NCI-H524 treated with DMSO at 0.1 percent for 48 hours (cell line): ENCODE results near the gene RTN4RL1.
"Not testable (repeated sequence)": the region's sequence is repeated elsewhere in the genome, so short reads cannot be mapped to it uniquely, and the experiment has no call there.

Experiments
- DNase-seq: peaks from one replicate; lab custom pipeline; 2025; lab: John Stamatoyannopoulos, UW

The RTN4RL1 gene

DNA sequence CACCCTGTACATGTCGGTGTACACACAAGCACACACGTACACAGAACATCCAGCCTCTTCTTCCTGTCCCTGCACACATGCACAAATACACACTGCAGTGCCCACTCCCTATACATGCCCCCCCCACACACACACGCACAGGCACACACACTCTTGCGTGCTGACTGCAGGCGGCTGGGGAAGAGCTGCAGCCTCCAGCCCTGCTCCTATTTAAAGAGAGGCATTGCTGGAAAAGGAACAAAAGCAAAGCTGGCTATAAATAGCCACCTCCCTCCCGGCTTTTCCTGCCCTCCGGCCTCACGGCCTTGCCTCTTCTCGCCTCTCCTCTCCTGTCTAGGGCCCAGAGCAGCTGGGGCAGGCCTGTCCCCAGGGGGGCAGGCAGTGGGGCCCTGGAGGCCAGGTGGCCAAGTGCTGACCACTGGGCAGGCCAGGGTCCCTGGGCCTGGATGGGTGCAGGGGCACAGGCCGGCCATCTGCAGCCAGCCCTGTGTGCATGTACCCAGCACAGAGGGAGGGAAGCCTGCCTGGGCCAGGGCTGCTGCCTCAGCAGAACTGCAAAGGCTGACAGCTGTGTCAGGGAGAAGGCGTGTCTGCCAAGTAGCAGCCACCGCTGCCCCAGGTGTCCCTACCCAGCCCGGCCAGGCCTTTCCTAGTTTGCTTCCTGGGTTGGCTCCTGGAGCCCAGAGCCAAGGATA, 25.4 kb downstream of the RTN4RL1 start:
- DNase-seq: no peak

DNA sequence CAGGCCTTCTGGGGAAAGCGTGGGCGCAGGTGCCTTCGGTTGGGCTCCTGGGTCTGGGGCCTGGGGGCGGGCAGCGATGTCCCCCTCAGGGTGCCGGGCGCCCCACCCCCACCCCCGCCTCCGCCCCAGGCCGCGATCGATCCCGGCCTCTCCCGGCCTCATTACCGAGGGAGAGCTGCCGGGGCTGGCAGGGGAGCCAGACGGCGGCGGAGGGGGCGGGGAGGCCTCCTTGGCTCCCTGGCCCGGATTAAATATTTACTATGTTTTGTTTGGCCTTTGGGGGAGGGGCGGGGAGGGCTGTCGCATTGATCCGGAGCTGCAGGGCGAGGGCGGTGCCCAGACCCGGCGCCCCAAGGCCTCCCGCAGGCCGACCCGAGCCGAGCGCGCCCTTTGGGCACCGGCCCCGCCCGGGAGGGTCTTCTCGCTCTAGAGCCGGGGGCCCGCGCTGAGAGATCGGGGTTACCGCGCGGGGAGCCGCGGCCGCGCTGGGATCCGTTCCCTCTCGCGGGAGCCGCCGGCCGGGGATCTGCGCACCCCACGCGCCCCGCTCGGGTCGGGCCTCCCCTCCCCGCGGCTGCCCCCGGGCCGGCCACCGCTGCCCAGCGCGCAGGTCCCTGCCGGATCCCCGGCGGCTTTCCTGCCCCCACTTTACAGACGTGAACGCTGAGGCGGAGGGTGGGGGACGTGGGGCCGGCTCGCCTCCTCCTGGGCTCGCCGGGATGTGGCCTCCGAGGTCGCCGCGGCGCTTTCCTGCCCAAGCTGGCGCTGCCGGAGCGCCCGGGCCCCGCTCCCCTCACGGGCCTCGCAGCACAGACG, 27.0 kb downstream of the RTN4RL1 start:
- no peak for DNase-seq

DNA sequence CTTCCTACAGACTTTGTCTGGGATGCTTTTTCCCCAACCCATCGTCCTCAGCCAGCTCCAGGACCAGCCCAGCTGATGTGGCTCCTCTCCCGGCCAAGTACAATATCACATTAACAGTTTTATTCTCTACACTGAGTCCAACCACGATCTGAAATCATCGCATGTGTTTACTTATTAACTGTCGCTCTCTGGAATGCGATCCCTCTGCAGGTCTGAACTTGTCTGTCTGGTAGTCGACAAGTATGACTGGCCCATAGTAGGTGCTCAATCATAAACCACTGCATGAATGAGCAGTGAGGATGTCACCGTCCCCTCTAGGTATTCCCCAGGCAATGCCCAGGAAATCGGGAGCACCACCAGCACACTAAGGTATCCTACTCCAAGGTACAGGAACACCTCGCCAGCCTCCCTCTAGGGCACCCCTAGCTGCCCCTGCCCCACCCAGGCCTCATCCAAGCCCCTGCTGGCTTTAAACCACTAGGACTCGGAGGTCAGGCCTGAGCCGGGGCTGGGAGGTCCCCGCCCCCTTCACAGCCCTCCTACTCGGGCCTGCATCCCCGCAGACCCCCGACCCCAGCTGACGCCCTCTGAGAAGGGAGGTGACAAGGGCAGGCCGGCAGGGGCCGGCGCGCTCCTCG, 27.7 kb downstream of the RTN4RL1 start:
- no peak for DNase-seq

DNA sequence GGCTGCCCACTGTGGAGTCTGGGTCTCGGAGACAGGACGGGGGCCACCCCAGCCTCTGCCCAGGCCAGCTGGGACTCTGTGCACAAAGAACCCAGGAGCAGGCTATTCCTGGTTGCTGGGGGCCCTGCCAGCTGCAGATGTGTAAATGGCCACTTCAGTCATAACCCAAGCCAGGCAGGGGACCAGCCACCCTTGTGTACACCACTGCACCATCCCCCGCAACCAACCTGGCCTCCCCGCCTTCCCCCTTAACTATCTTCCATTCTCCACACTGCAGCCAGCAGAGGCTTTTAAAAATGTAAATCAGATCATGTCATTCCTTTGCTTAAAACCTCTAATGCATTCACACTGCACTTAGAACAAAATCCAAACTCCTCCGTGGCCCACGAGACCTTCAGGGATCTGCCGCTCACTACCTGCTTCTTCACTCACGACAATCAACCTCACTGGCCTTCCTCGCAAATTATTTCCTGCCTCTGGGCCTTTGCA, 28.3 kb downstream of the RTN4RL1 start:
- DNase-seq: no peak

DNA sequence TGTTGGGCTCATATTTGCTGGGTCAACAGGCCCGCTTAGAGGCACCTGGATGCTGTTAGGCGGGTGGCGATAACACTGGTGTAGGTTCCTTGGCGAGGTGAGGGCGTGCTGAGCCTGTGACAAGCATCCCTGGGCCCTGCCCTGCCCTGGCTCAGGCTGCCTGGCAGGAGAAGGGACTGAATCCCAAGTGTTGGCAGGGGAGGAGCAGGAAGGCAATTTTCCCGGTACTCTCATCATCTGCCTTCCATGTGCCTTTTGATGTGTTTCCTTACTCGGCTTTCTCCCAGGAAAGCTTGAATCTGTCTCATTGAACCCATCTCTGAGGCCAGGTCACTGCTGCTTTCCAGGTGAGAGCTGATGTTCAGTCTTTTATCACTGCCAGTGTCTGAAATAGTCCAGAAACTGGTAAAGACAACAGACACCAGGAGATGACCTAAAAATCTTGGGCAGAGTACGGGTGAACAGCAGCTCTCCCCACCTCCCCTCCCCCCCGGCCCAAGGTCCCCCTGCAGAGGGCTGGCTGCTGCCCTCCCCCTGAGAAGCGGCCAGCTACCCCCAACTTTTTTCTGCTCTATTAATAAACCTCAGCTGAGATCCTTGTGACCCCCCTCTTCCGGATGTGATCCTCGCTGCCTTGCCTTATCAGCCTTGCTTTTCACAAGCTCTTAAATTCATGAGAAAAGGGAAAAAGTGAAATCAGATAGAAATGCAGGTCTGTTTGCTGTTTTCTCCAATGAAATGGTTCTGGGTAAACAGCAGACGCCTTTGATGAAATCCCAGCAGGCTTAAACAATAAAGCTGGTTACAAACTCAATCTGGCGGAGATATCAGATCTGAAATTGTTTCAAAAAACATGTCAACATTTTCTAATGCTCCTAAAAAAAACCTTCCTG, 29.0 kb downstream of the RTN4RL1 start:
- DNase-seq: no peak

DNA sequence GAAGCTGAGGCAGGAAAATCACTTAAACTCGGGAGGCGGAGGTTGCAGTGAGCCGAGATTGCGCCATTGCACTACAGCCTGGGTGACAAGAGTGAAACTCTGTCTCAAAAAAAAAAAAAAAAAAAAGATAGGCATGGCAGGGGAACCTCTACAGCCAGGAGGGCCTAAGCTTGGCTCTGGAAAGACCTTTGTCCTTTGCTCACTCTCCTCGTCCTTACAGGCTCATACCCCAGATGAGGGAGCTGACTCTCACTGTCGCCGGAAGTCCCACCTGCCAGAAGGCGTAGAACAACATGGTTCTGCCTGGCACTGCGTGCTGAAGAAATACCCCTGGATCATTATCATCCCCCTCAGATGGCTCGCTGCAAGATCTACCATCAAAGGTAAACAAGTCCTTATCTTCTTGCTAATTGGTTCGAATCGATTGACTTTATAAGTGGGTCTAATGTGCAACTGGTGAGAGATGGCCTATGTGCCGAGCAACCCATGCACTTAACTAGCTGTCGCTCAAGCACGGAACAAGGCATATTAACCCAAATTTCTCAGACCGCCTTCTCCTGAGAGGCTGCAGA, 29.7 kb downstream of the RTN4RL1 start:
- no peak for DNase-seq

DNA sequence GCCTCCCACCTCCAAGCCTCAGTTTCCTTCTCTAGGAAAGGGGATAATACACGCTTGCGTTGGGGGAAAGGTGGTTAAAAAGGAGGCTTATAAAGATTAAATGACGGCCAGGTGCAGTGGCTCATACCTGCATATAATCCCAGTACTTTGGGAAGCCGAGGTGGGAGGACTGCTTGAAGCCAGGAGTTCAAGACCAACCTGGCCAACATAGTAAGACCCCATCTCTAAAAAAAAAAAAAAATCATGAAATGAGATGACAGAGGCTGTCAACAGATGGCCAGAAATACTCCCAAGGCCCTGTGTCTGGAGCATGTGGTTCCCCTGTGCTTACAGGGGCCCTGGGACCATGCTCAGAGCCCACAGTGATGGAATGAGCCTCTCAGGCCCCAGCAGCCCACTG, 30.4 kb downstream of the RTN4RL1 start:
- no peak for DNase-seq

DNA sequence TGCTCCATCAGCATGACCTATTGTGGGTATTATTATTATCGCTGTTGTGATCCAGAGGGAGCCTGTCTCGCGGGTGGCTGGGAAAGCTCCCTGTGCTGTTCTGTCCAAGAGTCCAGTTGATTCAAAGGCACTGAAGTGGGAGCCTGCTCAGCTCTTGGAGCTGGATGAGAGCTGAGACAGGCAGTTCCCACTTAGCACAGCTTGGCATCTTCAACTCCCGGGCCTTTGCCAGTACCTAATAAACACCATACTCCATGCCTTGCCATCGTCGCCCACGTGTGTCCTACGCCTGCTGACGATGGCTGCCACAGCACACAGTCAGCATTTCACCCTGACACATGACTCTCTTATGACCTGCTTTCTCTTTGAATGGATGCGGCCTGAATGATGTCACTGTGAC, 32.6 kb downstream of the RTN4RL1 start:
- DNase-seq: no peak

DNA sequence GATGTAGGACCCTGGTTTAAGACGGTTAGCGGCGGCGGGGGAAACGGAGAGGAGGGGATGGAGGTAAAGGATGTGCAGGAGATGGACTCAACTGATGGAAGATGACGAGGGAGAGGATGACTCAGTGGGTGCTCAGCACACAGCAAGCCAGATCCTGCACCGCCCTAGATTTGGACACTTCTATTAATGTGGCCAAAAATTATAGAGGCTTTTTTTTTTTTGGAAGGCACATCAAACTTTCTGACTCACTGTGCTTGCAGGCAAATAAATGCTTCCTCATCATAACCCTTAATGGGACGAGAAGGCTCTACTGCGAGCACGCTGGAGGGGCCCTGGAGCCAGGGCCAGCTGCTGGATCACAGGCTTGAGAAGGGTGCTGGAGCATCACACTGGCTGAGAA, 36.0 kb downstream of the RTN4RL1 start:
- no peak for DNase-seq

DNA sequence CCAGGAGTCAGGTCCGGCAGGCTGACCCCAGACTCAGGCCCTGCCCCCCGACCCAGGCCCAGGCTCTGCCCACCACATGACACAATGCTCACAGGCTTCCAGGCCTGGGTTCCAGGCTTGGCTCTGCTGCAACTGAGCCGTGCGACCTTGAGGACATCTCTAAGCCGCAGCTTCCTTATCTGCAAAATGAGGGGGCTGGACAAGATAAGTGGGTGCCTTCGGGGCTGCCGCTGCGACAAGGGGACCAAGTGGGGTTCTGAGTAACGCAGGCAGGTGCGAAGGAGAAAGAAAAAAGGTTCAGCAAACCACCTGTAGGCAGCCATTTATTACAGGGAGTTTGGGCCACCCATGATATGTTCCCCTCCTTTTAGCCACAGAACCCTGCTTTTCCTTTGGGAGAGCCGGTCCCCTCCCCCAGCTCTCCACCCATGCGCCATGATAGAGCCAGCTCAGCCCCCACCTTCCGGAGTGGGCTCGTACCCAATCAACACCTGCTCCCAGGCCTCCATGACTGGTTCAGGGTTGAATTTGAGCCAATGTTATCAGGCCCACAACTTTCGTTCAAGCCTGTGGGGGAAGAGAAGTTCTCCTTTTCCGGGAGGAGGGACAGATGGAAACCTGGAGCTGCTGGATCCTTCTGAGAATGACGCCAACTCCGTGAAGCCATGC, 38.2 kb downstream of the RTN4RL1 start:
- DNase-seq: no peak

DNA sequence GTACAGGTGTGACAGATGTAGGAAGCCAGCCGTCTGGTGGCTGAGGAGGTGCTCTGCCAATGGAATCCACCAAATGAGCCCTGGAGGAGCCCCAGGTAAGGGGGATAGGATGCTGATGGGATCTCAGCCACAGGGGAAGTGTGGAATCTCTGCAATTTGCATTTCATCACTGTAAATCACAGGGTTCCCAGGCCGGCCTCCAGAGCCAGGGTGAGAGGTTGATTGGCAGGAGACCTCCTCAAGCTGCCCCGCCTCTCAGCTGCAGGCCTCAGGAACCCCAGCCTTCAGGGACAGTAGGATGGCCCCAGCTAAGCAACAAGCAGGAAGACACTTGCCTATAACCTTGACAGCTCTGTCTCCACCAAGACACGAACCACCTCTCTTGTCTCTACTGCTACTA, 39.4 kb downstream of the RTN4RL1 start:
- no peak for DNase-seq

DNA sequence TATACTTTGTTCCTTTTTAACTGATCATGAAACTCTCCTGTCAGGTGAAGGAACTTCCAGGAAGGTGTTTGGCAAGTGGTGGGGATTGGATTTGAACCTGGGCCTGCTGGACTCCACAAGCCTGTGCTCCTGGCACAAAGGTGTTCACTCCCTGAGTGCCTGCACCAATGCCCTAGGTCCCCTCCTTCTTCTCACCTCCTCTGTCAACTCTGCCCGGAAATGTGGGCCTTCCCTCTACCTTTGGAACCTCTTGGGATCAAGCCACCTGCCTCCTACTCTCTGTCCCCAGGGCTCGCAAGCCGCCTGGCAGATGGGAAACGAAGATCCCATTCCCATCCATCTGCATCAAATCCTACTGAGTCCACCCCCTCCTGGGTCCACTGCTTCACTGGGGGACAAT, 40.0 kb downstream of the RTN4RL1 start:
- DNase-seq: no peak

DNA sequence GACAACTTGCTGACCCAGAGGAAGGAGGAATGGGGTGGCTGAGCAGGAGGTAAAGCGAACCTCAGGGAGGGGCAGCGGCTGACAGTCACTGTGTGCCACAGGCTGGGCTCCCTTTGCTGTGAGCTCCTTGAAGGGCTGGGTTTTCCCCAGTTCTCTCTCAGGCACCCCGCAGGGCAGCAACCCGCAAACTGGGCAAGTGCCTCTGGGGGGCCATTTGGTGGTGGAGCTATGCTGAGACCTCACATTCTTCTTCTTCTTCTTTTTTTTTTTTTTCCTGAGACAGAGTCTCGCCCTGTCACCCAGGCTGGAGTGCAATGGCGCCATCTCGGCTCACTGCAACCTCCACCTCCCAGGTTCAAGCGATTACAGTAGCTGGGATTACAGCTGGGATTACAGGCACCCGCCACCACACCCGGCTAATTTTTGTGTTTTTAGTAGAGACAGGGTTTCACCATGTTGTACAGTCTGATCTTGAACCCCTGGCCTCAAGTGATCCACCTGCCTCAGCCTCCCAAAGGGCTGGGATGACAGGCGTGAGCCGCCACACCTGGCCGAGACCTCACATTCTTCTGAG, 42.3 kb downstream of the RTN4RL1 start:
- not testable (repeated sequence) for DNase-seq

DNA sequence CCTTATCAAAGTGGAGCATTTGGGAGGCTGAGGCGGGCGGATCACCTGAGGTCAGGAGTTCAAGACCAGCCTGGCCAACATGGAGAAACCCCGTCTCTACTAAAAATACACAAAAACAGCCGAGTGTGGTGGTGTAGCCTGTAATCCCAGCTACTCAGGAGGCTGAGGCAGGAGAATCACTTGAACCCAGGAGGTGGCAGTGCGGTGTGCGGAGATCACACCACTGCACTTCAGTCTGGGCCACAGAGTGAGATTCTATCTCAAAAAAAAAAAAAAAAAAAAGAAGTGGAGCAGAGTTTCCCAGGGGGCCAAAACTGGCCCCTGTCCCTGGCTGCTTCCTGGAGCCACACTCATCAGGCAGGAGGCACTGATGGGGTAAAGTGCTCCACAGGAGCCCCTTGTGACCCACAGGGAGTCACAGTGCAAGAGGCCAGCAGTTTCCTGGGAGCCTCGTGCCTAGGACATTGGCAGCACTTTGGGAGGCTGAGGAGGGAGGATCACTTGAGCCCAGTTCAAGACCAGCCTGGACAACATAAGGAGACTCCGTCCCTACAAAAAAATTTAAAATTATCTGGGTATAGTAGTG, 44.4 kb downstream of the RTN4RL1 start:
- DNase-seq: no peak

DNA sequence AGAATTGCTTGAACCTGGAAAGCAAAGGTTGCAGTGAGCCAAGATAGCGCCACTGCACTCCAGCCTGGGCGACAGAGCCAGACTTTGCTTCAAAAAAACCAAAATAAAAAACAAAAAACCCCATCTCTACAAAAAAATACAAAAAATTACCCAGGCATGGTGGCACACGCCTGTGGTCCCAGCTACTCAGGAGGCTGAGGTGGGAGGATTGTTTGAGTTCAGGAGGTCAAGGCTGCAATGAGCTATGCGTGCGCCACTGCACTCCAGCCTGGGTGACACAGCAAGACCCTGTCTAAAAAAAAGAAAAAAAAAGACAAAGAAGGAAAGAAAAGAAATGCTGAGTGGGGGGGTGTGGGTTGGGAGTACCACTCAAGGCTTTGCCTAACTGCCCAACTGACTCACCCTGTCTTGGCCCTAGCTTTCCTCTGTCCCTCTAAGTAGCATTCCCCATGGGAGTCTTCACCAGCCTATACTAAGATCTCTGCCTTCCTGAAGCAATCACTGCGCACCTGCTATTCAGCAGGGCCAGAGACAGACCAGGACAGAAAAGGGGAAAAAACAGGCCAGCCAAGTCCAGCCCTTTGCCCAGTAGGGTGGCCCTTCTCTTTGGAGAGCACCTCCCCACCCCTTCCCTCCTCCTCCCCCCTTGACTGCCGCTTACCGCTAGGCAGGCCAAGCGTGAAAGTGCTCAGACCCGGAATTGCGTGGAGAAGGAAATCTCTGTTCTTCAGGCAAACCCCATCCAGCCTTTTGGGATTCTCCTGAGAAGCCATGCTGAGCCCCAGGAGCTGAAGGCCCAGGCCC, 45.8 kb downstream of the RTN4RL1 start:
- no peak for DNase-seq

DNA sequence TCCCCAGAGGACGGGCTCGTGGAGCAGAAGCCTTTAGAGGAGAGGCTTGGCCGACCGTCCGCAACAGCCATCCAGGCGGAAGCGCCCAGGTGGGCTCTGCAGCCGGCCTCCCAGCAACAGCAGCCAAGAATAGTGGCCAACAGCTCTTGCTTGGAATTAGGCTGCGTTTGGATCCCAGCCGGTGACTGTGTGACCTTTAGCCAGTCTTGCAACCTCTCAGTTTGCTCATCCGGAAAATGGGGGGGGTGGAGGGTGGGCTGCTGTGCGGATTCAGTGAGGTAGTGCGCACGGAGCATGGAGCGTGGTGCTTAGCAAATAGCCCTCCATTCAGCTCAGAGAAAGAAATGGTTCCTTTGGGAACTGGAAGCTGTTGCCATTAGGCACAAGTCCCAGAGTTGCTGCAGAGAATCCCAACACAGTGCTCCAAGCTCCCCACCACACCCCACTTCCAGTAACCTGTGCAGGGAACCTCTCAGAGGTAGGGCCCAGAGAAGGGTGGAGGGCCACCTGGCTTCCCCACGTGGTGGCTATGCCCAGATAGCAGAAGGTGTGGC, 46.7 kb downstream of the RTN4RL1 start:
- no peak for DNase-seq

DNA sequence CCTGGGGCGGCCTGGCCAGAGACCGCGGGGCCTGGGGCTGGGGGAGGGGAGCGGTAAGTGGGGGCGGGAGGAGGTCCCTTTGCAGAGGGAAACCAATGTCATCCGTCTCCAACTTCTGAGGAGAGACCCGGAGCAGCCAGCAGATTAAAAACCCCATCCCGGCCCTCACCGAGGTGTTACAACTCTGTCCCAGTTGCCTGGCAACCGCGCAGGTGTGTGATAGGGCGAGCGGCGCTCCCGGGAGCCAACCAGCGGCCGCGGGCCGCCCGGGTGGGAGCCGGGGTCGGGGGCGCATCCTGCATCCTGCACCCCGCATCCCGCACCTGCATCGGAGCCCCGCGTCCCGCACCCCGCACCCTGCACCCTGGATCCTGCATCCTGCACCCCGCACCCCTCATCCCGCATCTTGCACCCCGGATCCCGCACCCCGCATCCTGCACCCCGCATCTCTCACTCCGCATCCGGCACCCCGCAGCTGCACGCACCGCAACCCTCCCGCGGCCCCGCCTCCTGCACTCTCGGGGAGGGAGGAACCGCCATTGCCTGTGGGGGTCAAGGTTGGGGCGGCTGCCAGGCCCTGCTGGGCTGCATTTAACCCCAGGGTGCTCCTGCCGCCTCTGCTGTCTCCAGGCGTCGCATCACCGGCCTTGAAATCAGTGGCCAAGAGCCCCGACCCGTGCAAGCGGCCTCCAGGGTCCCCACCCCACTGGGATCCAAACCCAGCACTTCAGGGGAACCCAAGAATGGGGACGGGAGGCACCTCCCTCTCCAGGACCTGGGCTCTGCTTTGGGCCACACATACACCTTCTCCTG, 47.3 kb downstream of the RTN4RL1 start:
- no peak for DNase-seq

DNA sequence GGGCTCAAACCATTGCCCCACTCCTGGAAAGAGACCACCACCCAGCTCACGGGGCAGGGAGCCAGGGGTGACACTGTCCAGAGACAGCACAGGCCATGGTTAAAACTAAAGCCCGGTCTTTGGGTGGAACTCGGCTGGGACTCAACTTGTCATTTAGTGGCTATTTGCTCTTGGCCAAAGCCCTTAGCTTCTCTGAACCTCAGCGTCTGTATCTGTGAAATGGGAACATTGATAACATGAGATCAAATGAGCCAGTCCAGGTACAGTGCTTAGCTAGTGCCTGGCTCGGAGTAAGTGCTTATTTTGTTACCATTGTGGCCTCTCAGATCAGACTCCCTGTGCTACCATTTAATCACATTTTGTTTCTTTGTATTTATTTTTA, 48.5 kb downstream of the RTN4RL1 start:
- no peak for DNase-seq
